Right lobe of liver (tissue), 4 donors: Measurements from ENCODE around the gene ARL4C.

Experiments used
- CTCF ChIP-seq, 4 donors: fragments of 200-600 bp in 3 of 4; fragments of 450-650 bp in 1 of 4; IDR thresholded peaks; one replicate each; pipeline versions ENCODE4 v1.5.1 to v1.8.0; 2016 to 2022; ENCODE audit warnings: antibody characterized with exemption in 4 of 4, mild to moderate bottlenecking in 2 of 4
- POLR2A ChIP-seq: fragments of 450-650 bp; IDR thresholded peaks from one replicate; pipeline ENCODE4 v1.6.1; 2017; ENCODE audit warnings: antibody characterized with exemption, mild to moderate bottlenecking
- donor health status: DM: no; HTN: no; CAD: no.
- donor health status: DM: no; HTN: no; CAD: no.
- donor health status: DM: no; HTN: yes; CAD: no.

DNA sequence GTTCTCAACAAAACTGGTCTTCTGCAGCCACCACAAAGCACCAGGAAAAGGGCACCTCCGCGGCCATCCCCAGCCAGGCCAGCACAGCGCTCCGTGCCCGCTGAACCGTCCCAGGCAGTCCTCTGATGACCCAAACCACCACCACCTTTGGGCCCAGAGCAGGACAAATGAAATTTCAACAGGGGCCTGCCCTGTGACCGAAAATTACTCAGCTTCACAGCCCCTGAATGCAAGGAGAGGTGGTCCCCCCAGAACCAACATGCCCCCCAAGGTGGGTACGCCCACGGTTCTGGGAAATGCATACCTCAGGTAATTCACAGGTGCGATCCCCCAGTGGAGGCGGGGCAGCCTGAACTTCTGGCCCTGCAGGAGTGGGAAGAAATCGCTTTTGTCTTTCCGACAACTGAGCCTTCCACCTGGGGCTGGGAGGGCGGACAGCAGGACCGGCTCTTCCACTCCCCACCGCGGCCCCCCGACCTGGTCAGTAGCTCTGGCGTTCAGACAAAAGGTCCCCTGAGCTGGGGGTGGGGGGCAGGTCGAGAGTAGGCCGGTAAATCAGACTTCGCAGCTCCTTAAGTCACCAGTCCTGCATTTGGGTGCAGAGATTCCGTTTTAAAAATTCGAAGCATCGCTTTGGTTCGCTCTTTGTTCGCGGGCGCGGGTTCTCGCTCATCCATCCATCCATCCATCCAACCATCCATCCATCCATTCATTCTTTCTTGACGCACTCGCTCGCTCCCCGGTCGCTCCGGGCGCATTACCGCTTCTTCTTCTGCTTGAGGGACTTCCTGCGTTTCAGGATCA, 1.4 kb downstream of the ARL4C start:
- TF ChIP-seq POLR2A = no peak
- TF ChIP-seq CTCF (IDR thresholded peaks at IDR 0.05) = no peak
